ENCODE results near the gene AK2. TPM values are rescaled to one million over a fixed set of nuclear protein-coding genes. Genes with fewer than 3 reads are reported as not detected.

Gene AK2
- total and polyA plus RNA-seq, 2 donors (not counting 1 experiment from before 2014, with no cell fraction given): 66.8 to 109 TPM

DNA sequence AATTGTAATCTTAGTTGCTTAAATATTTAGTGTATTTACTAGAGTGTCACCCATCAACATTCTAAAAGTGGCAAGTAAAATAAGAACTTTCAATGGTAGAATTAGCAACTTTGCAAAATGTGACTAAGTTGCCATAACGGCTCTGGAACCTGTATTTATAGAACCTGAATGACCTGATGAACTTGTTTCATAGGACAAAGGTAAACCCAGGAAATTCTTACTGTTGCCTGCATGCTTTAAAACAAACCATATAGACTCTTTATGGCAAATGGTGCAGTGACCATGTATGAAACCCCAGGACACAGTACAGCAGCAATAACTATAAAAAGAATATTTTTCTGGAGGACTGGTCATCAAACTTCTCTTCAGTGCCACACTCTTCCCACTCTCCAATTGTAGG is 22.9 kb downstream of the AK2 start:
- H3K9me3 Mint-ChIP-seq (ENCODE audit: insufficient read depth): no peaks in the 10 kb centered on the region
- no peaks in the 10 kb centered on the region for H3K4me1 ChIP-seq (ENCODE audit: control insufficient read depth in 2 of 2, insufficient read depth in 2 of 2, low read length in 2 of 2)
- no peaks in the 10 kb centered on the region for H3K79me2 ChIP-seq (ENCODE audit: control insufficient read depth, insufficient read depth, low read length)
- ATAC-seq (ENCODE audit: low read depth) (no peak), DNase-seq (no peak)
- H3K4me2 ChIP-seq (replicated peaks; ENCODE audit: low read depth, low read length, poor library complexity, severe bottlenecking): no peak overlapping the region
- no peak overlapping the region for H3K9ac ChIP-seq (ENCODE audit: low read length)
- no peaks in the 10 kb centered on the region for H4K20me1 ChIP-seq (ENCODE audit: control insufficient read depth, insufficient read depth, low read length, poor library complexity, severe bottlenecking)
- no peak overlapping the region for H3K4me3 ChIP-seq (ENCODE audit: control extremely low read depth in 1 of 5, extremely low read depth in 1 of 5, insufficient read depth in 1 of 5, low read depth in 2 of 5, low read length in 4 of 5)
- H3K27me3 Mint-ChIP-seq: no peaks in the 10 kb centered on the region
- no peak overlapping the region for H3K27ac Mint-ChIP-seq
- no peaks in the 10 kb centered on the region for H3K4me1 Mint-ChIP-seq
- peaks cover 3 to 68% of the 10 kb centered on the region in 2 experiments for H3K36me3 ChIP-seq (replicated peaks in 1 of 2; ENCODE audit: control extremely low read depth in 1 of 2, control insufficient read depth in 1 of 2, extremely low read depth in 1 of 2, insufficient read depth in 2 of 2, low read length in 1 of 2)
- no peak overlapping the region for H3K27ac ChIP-seq (ENCODE audit: low read length in 2 of 2)
- CTCF ChIA-PET: interaction anchor here (4.0 kb wide), 1 partner anchor 79 kb away, joined by 18 read pairs; no protein-coding TSS in a partner anchor
- H2AFZ ChIP-seq (ENCODE audit: insufficient read depth, low read depth, low read length, poor library complexity, severe bottlenecking): no peak overlapping the region
- TF ChIP-seq EZH2 (IDR thresholded peaks at IDR 0.05; ENCODE audit: borderline replicate concordance, insufficient read depth, low read depth, low read length, poor library complexity, severe bottlenecking): no peak
- TF ChIP-seq, protein P1, sequence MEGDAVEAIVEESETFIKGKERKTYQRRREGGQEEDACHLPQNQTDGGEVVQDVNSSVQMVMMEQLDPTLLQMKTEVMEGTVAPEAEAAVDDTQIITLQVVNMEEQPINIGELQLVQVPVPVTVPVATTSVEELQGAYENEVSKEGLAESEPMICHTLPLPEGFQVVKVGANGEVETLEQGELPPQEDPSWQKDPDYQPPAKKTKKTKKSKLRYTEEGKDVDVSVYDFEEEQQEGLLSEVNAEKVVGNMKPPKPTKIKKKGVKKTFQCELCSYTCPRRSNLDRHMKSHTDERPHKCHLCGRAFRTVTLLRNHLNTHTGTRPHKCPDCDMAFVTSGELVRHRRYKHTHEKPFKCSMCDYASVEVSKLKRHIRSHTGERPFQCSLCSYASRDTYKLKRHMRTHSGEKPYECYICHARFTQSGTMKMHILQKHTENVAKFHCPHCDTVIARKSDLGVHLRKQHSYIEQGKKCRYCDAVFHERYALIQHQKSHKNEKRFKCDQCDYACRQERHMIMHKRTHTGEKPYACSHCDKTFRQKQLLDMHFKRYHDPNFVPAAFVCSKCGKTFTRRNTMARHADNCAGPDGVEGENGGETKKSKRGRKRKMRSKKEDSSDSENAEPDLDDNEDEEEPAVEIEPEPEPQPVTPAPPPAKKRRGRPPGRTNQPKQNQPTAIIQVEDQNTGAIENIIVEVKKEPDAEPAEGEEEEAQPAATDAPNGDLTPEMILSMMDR (IDR thresholded peaks at IDR 0.05): no peak
- intact Hi-C loops (cut with micrococcal nuclease): no loop called here
- H3K9me3 ChIP-seq (ENCODE audit: control extremely low read depth in 1 of 3, control insufficient read depth in 2 of 3, insufficient read depth in 1 of 3, low read length in 2 of 3): no peaks in the 10 kb centered on the region
- WGBS (ENCODE audit: insufficient coverage): 83% methylated on average over 1 of the region's 1 CpG
- no peaks in the 10 kb centered on the region for H3K27me3 ChIP-seq (replicated peaks in 1 of 4; ENCODE audit: control extremely low read depth in 1 of 4, control insufficient read depth in 3 of 4, insufficient read depth in 4 of 4, low read length in 3 of 4)
- POLR2A ChIA-PET: no interaction called here
- H3K4me3 Mint-ChIP-seq: no peak overlapping the region

DNA sequence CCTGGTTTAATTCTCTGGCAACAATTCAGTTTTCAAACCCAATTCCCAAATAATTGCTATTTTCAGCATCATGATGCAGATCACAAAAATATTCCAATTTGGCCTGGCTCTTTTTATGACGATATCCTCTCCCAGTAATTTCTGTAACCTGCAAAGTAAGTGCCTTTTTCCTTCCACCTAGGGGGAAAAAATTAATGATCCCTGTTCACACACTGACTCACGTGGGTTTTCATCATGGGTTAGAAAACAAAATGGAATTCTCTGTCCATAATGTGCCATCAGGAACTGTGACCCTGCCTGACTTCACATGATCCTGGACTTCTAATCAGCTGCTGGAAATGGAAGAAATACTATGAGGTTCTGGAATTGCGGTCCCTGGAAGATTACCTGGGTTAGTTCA is 24.5 kb downstream of the AK2 start:
- peaks cover 4 to 66% of the 10 kb centered on the region in 2 experiments for H3K36me3 ChIP-seq (replicated peaks in 1 of 2; ENCODE audit: control extremely low read depth in 1 of 2, control insufficient read depth in 1 of 2, extremely low read depth in 1 of 2, insufficient read depth in 2 of 2, low read length in 1 of 2)
- no peak overlapping the region for H3K9ac ChIP-seq (ENCODE audit: low read length)
- intact Hi-C loops (cut with micrococcal nuclease): no loop called here
- H3K27me3 ChIP-seq (replicated peaks in 1 of 4; ENCODE audit: control extremely low read depth in 1 of 4, control insufficient read depth in 3 of 4, insufficient read depth in 4 of 4, low read length in 3 of 4): no peaks in the 10 kb centered on the region
- Mint-ChIP-seq H3K27ac (no peak overlapping the region), H3K4me3 (no peak overlapping the region), H3K27me3 (no peaks in the 10 kb centered on the region), H3K4me1 (no peaks in the 10 kb centered on the region), H3K9me3 (ENCODE audit: insufficient read depth) (no peaks in the 10 kb centered on the region)
- DNase-seq (no peak), ATAC-seq (ENCODE audit: low read depth) (no peak)
- no peaks in the 10 kb centered on the region for H4K20me1 ChIP-seq (ENCODE audit: control insufficient read depth, insufficient read depth, low read length, poor library complexity, severe bottlenecking)
- no peaks in the 10 kb centered on the region for H3K9me3 ChIP-seq (ENCODE audit: control extremely low read depth in 1 of 3, control insufficient read depth in 2 of 3, insufficient read depth in 1 of 3, low read length in 2 of 3)
- TF ChIP-seq, protein P1 (IDR thresholded peaks at IDR 0.05): no peak
- no peak for TF ChIP-seq EZH2 (IDR thresholded peaks at IDR 0.05; ENCODE audit: borderline replicate concordance, insufficient read depth, low read depth, low read length, poor library complexity, severe bottlenecking)
- H3K4me2 ChIP-seq (replicated peaks; ENCODE audit: low read depth, low read length, poor library complexity, severe bottlenecking): no peak overlapping the region
- H2AFZ ChIP-seq (ENCODE audit: insufficient read depth, low read depth, low read length, poor library complexity, severe bottlenecking): no peak overlapping the region
- CTCF ChIA-PET: interaction anchor here (4.0 kb wide), 1 partner anchor 78 kb away, joined by 18 read pairs; no protein-coding TSS in a partner anchor
- no peak overlapping the region for H3K4me3 ChIP-seq (ENCODE audit: control extremely low read depth in 1 of 5, extremely low read depth in 1 of 5, insufficient read depth in 1 of 5, low read depth in 2 of 5, low read length in 4 of 5)
- no peaks in the 10 kb centered on the region for H3K4me1 ChIP-seq (ENCODE audit: control insufficient read depth in 2 of 2, insufficient read depth in 2 of 2, low read length in 2 of 2)
- no peaks in the 10 kb centered on the region for H3K79me2 ChIP-seq (ENCODE audit: control insufficient read depth, insufficient read depth, low read length)
- WGBS (ENCODE audit: insufficient coverage): 100% methylated on average over 1 of the region's 3 CpGs
- H3K27ac ChIP-seq (ENCODE audit: low read length in 2 of 2): no peak overlapping the region
- POLR2A ChIA-PET: no interaction called here
